Kidney (tissue), 14 donors: ENCODE data around the gene RPIA. TPM values are rescaled to one million over a fixed set of nuclear protein-coding genes. Genes with fewer than 3 reads are reported as not detected.

Experiments used
- DNase-seq, 5 donors: peaks; one replicate each; pipeline ENCODE4 v3.0.0-alpha.2; 2013 to 2020
- FAIRE-seq: peaks from 2 replicates; lab custom pipeline; 2012; peaks lifted over from hg19 to GRCh38; lab: Jason Lieb, UNC
- H3K27ac ChIP-seq, 2 donors: one replicate each; pipeline ENCODE4 v1.7.0; 2013; ENCODE audit warnings: low read depth in 2 of 2, low read length in 2 of 2, inconsistent platforms in 1 of 2
- H3K27me3 ChIP-seq: one replicate; pipeline ENCODE4 v1.7.1; 2013; ENCODE audit warnings: low read length, inconsistent platforms; ENCODE audit not compliant: control insufficient read depth, insufficient read depth
- H3K36me3 ChIP-seq, 3 donors: one replicate each; pipeline versions ENCODE4 v1.7.0 to v1.7.1; 2013; ENCODE audit warnings: low read length in 3 of 3, control low read depth in 1 of 3, inconsistent platforms in 1 of 3; ENCODE audit not compliant: insufficient read depth in 3 of 3, control insufficient read depth in 2 of 3
- H3K4me1 ChIP-seq, 3 donors: one replicate each; pipeline versions ENCODE4 v1.7.0 to v1.7.1; 2013; ENCODE audit warnings: low read length in 3 of 3, inconsistent platforms in 1 of 3, low read depth in 1 of 3; ENCODE audit not compliant: control insufficient read depth in 2 of 3, insufficient read depth in 2 of 3
- H3K4me3 ChIP-seq, 3 donors: one replicate each; pipeline versions ENCODE4 v1.7.0 to v1.8.1; 2013; ENCODE audit warnings: low read length in 3 of 3, control low read depth in 1 of 3, inconsistent platforms in 1 of 3
- H3K9ac ChIP-seq, 3 donors: one replicate each; pipeline versions ENCODE4 v1.7.0 to v1.7.1; 2013; ENCODE audit warnings: low read length in 3 of 3, control low read depth in 1 of 3, inconsistent platforms in 1 of 3
- H3K9me3 ChIP-seq, 3 donors: one replicate each; pipeline versions ENCODE4 v1.7.0 to v1.7.1; 2013; ENCODE audit warnings: low read length in 3 of 3, control low read depth in 1 of 3, inconsistent platforms in 1 of 3; ENCODE audit not compliant: control insufficient read depth in 2 of 3, insufficient read depth in 1 of 3
- intact Hi-C: fragments of 100-400 bp; cut with DNase I; formaldehyde crosslinking; loops from one replicate; pipeline ENCODE4 v1.11.1; 2022
- polyA plus RNA-seq: library from polyadenylated mRNA; stranded (reverse); fragments of 350-450 nt; fragmentation: Illumina TruSeq; extraction: RNeasy Lipid Tissue Mini Kit (QIAGEN cat#74804); gene quantifications from one replicate; pipeline ENCODE4 v1.2.3, GENCODE V29; 2014; ENCODE audit warnings: low read depth, low replicate concordance; ENCODE audit not compliant: insufficient read depth
- total RNA-seq: library from RNA; stranded (reverse); fragmentation: NEBNext Ultra II Directional; extraction: Animal tissue kit (Norgen Biotek cat#: 25700); gene quantifications from one replicate; pipeline ENCODE4 v1.2.1, GENCODE V29; 2021
- TF ChIP-seq, protein P1 (sequence below): IDR thresholded peaks from 3 replicates; pipeline ENCODE4 v1.5.1; 2012; ENCODE audit warnings: mild to moderate bottlenecking, moderate library complexity, borderline replicate concordance; ENCODE audit not compliant: insufficient read depth; ENCODE audit errors: extremely low read depth
- donor health status: control.
- donor health status: control.
- donor health status: control.
- donor health status: control.
- donor health status: control.
- donor health status: DM: yes; HTN: yes; CAD: no.
- donor health status: Normal renal cell carcinoma (clear cell type).

The RPIA gene
- total and polyA plus RNA-seq, 2 donors from 2014 or later = 11.4 to 15.7 TPM

- Histone ChIP-seq H3K4me3 (no peak overlapping the region), H3K36me3 (no peaks in the 10 kb centered on the region), H3K27me3 (no peaks in the 10 kb centered on the region), H3K9ac (no peak overlapping the region), H3K27ac (no peak overlapping the region), H3K4me1 (peaks cover 0 to 2% (median 0%) of the 10 kb centered on the region in 3 donors), H3K9me3 (no peaks in the 10 kb centered on the region)
- TF ChIP-seq, protein P1, sequence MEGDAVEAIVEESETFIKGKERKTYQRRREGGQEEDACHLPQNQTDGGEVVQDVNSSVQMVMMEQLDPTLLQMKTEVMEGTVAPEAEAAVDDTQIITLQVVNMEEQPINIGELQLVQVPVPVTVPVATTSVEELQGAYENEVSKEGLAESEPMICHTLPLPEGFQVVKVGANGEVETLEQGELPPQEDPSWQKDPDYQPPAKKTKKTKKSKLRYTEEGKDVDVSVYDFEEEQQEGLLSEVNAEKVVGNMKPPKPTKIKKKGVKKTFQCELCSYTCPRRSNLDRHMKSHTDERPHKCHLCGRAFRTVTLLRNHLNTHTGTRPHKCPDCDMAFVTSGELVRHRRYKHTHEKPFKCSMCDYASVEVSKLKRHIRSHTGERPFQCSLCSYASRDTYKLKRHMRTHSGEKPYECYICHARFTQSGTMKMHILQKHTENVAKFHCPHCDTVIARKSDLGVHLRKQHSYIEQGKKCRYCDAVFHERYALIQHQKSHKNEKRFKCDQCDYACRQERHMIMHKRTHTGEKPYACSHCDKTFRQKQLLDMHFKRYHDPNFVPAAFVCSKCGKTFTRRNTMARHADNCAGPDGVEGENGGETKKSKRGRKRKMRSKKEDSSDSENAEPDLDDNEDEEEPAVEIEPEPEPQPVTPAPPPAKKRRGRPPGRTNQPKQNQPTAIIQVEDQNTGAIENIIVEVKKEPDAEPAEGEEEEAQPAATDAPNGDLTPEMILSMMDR = no peak
- FAIRE-seq (no peak), DNase-seq (no peak)
- intact Hi-C loops = no loop called here
These were observed 19.8 kb downstream of the RPIA start for GRCh38 chr2:88711289-88711688.

DNA sequence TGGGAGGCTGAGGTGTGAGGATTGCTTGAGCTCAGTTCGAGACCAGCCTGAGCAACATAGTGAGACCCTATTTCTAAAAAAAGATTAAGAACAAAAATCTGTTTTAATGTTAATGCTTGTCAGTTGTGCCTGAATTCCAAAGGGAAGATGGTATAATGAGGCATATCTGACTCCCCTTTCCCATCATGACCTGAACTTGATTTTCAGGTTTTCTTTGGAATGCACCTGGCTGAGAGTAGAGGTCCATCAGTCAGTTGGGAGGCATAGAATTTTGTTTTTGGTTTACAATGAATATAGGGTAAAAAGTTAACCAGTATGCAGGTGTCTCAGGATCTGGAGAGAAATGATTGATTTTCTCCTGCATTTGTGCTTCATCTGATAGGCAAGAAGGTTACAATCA lies 20.4 kb downstream of the RPIA start:
- TF ChIP-seq, protein P1 = no peak
- DNase-seq = peak in 1 of 5 donors; percentile 22
- intact Hi-C loops = no loop called here

GRCh38 chr2:88713408-88713807 lies 21.9 kb downstream of the RPIA start:
- intact Hi-C loops = no loop called here
- Histone ChIP-seq H3K27ac (no peak overlapping the region), H3K9ac (no peak overlapping the region), H3K36me3 (no peaks in the 10 kb centered on the region), H3K4me3 (no peak overlapping the region), H3K27me3 (no peaks in the 10 kb centered on the region), H3K4me1 (peaks cover 0 to 4% (median 0%) of the 10 kb centered on the region in 3 donors), H3K9me3 (no peaks in the 10 kb centered on the region)
- FAIRE-seq (no peak), DNase-seq (no peak)
- TF ChIP-seq, protein P1 = no peak

More for the DNA sequence above, 20.4 kb downstream of the RPIA start:
- no peaks in the 10 kb centered on the region for H3K9me3 ChIP-seq
- H3K27ac ChIP-seq = no peak overlapping the region
- no peak for FAIRE-seq
- H3K4me3 ChIP-seq = no peak overlapping the region
- no peak overlapping the region for H3K9ac ChIP-seq
- H3K27me3 ChIP-seq = no peaks in the 10 kb centered on the region
- H3K36me3 ChIP-seq = no peaks in the 10 kb centered on the region
- peaks cover 0 to 2% (median 0%) of the 10 kb centered on the region in 3 donors for H3K4me1 ChIP-seq

DNA sequence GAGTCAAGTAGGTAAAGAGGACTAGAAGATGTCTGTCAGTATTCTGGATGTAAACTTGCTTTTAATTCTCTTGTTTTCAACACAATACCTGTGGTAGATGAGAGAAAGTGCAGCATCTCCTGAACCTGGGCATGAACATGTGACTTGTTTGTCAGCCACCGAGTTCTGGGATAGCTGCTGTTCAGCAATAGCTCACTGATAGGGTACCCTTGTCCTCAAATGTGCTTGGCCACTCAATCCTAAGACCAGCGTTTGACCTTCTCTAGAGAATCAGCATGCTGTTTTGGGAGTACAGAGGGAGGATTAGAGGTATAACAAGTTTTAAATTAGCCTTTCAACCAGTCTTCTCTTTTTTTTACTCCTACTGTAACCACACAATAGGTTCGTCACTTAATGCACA lies 23.2 kb downstream of the RPIA start:
- no peaks in the 10 kb centered on the region for H3K9me3 ChIP-seq
- H3K9ac ChIP-seq = no peak overlapping the region
- peaks cover 0 to 4% (median 0%) of the 10 kb centered on the region in 3 donors for H3K4me1 ChIP-seq
- FAIRE-seq (no peak), DNase-seq (no peak)
- H3K27me3 ChIP-seq = no peaks in the 10 kb centered on the region
- no peak overlapping the region for H3K27ac ChIP-seq
- no peak overlapping the region for H3K4me3 ChIP-seq
- TF ChIP-seq, protein P1 = no peak
- H3K36me3 ChIP-seq = no peaks in the 10 kb centered on the region
- intact Hi-C loops = no loop called here
